HG02610 (cell line): Measurements from ENCODE around the gene SLC25A27.

Experiments
- ATAC-seq: cut with Tn5 transposase; IDR thresholded peaks from one replicate; pipeline ENCODE4 v1.9.1; 2021; ENCODE audit warnings: mild to moderate bottlenecking, moderate library complexity; ENCODE audit not compliant: unreplicated experiment

The SLC25A27 gene

DNA sequence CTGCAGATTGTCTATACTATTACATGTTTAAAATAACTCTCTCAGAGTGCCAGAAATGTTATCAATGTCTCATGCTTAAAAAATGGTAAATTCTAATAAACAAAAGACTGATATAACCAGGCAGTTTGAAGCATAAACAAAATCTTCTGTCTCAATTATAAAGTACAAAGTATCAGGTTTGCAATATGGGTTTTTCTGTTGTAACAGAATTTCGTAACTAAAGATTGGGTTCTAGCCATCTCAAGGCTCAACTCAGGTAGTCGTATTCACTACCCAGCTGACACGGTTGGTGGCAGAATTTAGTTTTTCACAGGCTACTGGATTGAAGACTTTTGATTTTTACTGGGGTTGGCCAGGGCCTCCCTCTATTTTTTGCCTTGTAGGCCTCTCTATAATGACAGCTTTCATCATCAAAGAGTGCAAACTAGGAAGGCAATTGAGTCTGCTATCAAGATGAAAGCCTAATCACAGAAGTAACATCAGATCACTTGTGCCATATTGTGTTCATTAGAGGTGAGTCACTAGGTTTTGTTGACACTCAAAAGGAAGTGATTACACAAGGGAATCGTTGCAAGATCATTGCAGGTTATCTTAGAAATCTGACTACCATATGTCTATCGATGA lies 3.8 kb upstream of the SLC25A27 start:
- no peak for ATAC-seq

- no peak for ATAC-seq
These were observed 1.8 kb upstream of the SLC25A27 start for GRCh38 chr6:46651006-46651405.

DNA sequence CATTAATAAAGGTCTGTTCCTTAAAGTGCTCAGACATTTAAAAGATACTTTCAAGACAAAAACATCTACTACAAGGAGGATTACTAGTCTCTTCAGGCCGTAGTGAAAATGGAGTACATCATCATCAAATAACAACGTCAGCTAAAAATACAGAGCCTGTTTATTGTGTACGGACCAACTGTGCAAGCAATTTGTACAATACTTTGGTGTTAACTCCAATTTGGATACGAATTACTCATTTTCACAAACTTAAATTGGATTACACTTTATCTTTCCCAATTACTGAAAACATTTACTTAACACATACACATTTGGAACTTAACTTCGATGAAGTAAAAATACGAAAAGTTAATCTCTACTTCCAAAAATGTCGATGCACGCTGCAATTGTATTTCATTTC lies 959 bp upstream of the SLC25A27 start:
- no peak for ATAC-seq

DNA sequence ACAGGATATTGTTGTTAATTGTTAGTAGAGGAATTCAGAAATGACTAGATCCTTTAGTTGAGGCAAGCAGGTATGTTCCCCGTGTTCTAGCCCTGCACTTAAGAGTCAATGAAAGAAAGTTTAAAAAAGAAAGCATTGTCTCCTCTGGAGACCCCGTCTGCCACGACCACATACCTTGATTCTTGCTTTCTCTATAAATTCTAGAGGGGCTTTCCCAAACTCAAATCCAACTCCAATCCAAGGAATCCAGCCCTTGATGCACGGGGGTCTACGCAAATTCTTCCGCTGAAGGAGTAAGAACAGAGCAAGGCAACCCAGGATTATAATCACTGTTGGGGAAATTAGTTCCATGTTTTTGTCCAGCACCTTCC lies 558 bp upstream of the SLC25A27 start:
- ATAC-seq, result no peak

GRCh38 chr6:46653439-46654195 lies 842 bp downstream of the SLC25A27 start:
- ATAC-seq, result no peak

DNA sequence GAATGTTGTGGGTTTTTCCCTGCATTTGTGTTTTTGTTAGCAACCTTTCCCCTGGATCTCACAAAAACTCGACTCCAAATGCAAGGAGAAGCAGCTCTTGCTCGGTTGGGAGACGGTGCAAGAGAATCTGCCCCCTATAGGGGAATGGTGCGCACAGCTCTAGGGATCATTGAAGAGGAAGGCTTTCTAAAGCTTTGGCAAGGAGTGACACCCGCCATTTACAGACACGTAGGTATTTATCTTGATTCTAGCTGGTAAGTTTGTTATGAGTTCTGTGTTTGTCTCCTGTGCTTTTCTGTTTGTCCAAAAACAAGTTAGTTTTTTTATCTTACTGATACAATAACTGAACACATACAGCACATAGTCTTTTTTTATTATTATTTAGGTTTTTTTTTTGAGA lies 3.0 kb downstream of the SLC25A27 start:
- ATAC-seq, result no peak

- ATAC-seq, result no peak
These were observed 4.9 kb downstream of the SLC25A27 start for GRCh38 chr6:46657642-46658041.

GRCh38 chr6:46661483-46661882 lies 8.7 kb downstream of the SLC25A27 start:
- ATAC-seq, result no peak

DNA sequence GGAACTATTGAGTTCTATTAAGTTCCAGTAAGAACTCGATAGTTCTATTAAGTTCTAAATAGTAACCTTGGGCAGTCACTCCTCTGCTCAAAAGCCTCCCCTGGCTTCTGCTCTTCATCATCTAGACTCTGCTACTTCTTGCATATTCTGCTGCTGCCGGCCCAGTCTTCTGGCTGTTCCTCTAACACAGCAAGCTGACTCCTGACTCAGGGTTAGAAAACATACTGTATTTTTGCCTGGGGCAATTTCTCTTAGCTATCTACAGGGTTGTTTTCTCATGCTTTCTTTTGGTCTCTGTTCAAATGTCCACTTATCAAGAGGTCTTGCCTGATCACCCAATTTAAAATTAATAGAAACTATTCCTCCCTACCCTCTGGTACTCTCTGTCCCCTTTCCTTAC lies 14.6 kb downstream of the SLC25A27 start:
- ATAC-seq, result no peak

- ATAC-seq, result no peak
These were observed 21.6 kb downstream of the SLC25A27 start for GRCh38 chr6:46674410-46674809.

DNA sequence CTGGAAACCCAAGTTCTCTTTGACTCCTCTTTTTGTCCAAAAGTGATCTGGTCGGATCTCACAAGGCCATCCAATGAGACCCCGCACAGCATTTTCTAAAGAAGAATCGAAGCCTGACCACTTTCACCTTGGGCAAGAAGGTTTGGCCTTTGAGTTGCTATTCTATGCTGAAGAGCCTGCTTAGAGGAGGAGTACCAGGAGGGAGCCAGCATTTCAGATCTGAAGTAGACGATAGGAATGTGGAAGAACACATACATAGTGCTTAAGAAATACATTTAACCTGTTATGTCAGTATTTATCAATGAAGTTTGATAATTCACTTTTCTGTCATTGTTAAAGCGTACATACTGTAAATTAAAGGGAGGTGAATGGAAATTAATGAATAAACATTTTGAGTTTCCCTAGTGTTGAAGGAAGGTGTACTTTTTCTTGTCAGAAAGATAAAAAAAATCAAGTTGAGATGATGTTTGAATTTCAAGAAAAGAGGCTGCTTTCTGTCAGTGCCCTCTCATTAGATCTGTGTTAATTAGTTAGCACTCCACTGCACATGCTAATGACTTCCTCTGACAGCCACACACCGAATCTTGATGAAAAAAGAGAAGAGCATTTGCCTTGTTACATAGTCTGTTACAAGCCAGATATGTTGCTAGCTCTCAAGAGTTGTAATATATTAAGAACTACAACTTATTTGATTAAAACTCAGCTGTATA lies 24.0 kb downstream of the SLC25A27 start:
- ATAC-seq, result no peak

GRCh38 chr6:46677314-46677654 lies 24.5 kb downstream of the SLC25A27 start:
- no peak for ATAC-seq

DNA sequence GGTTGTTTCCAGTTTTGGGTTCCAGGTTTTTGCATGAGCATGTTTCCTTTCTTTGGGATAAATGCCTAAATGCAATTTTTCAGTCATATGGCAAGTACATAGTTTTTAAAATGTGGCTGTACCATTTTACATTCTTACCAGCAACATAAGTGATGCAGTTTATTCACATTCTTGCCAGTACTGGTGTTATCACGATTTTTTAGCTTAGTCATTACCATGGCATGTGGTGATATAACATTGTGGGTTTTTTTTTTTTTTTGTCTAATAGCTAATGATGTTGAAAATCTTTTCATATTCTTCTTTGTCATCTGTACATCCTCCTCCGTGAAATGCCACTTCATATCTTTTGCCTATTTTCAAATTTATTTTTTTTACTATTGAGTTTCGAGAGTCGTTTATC lies 32.0 kb downstream of the SLC25A27 start:
- ATAC-seq, result no peak

DNA sequence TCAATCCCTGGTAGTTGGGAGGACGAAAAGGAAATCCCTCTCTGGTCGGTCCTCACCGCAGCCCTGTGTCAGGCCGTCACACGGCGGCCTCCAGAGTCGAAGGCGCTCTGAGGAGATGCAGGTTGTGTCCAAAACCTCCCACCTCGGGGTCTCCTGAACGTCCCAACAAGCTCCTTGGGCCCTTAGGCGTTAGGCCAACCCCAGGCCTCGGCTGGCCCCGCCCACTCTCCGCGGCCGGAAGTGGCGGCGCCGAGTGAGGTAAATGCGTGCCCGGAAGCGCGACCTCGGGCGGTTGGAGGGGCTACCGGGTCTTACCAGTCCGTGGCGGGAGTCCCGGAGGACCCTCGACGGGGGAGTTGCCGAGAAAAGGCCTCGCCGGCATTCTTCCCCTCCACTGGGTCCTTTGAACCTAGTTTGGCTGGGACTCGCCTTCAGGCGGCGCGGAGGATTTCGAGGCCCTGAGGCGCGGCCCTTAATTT lies 34.9 kb downstream of the SLC25A27 start, which contains the start of gene TDRD6:
Gene TDRD6, plus strand, starts transcription at position 267 of the 479 bp plus-strand sequence. CDS start 244 bp downstream, outside the sequence.
- ATAC-seq, result no peak

- no peak for ATAC-seq
These were observed 35.6 kb downstream of the SLC25A27 start for GRCh38 chr6:46688117-46688965.

DNA sequence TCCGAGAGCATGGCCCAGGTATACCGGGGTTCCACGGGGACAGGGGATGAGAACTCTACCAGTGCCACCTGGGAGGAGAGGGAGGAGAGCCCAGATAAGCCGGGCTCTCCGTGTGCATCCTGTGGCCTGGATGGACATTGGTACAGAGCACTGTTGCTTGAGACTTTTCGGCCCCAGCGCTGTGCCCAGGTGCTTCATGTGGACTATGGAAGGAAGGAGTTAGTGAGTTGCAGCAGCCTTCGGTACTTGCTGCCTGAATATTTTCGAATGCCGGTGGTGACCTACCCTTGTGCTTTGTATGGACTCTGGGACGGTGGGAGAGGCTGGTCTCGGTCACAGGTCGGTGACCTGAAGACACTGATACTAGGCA lies 36.2 kb downstream of the SLC25A27 start:
- ATAC-seq, result no peak

DNA sequence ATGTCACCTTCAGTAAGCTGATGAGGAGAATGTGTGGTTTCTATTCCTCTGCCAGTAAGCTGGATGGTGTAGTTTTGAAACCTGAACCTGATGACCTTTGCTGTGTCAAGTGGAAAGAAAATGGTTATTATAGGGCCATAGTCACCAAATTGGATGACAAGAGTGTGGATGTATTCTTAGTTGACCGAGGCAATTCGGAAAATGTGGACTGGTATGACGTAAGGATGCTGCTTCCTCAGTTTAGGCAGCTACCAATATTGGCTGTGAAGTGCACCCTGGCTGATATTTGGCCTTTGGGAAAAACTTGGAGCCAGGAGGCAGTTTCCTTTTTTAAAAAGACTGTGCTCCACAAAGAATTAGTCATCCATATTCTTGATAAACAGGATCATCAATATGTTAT lies 36.9 kb downstream of the SLC25A27 start:
- no peak for ATAC-seq

GRCh38 chr6:46690141-46690755 lies 37.5 kb downstream of the SLC25A27 start:
- no peak for ATAC-seq

- ATAC-seq, result no peak
These were observed 38.2 kb downstream of the SLC25A27 start for GRCh38 chr6:46690911-46691451.

GRCh38 chr6:46699970-46700369 lies 47.2 kb downstream of the SLC25A27 start:
- no peak for ATAC-seq
